HG03108 (cell line): ENCODE measurements around the gene CDC42SE2.

Experiments used
- ATAC-seq: cut with Tn5 transposase; IDR thresholded peaks from one replicate; pipeline ENCODE4 v1.9.1; 2021; ENCODE audit warnings: moderate library complexity; ENCODE audit not compliant: unreplicated experiment

CDC42SE2 gene

GRCh38 chr5:131426011-131426410 is 162.2 kb downstream of the CDC42SE2 start:
- ATAC-seq: no peak

- no peak for ATAC-seq
Measured at GRCh38 chr5:131430794-131431193, 166.9 kb downstream of the CDC42SE2 start.

GRCh38 chr5:131431794-131432193 is 167.9 kb downstream of the CDC42SE2 start:
- ATAC-seq: no peak

GRCh38 chr5:131433109-131433508 is 169.3 kb downstream of the CDC42SE2 start:
- no peak for ATAC-seq

- no peak for ATAC-seq
Measured at GRCh38 chr5:131436081-131436480, 172.2 kb downstream of the CDC42SE2 start.

- no peak for ATAC-seq
Measured at GRCh38 chr5:131441184-131441583, 177.3 kb downstream of the CDC42SE2 start.
